Skeletal muscle cell (primary cell): ENCODE results near the gene P2RX5.
"Not testable (repeated sequence)": the region's sequence is repeated elsewhere in the genome, so short reads cannot be mapped to it uniquely, and the experiment has no call there.

Source experiments
- DNase-seq: peaks from one replicate; pipeline ENCODE4 v3.0.0-alpha.2; 2010; ENCODE audit warnings: low read depth
- H3K4me3 ChIP-seq: 2 replicates; pipeline ENCODE4 v1.5.1; 2011; ENCODE audit warnings: low read depth, mild to moderate bottlenecking, control low read depth, low read length, moderate library complexity

Gene P2RX5, protein sequence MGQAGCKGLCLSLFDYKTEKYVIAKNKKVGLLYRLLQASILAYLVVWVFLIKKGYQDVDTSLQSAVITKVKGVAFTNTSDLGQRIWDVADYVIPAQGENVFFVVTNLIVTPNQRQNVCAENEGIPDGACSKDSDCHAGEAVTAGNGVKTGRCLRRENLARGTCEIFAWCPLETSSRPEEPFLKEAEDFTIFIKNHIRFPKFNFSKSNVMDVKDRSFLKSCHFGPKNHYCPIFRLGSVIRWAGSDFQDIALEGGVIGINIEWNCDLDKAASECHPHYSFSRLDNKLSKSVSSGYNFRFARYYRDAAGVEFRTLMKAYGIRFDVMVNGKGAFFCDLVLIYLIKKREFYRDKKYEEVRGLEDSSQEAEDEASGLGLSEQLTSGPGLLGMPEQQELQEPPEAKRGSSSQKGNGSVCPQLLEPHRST

DNA sequence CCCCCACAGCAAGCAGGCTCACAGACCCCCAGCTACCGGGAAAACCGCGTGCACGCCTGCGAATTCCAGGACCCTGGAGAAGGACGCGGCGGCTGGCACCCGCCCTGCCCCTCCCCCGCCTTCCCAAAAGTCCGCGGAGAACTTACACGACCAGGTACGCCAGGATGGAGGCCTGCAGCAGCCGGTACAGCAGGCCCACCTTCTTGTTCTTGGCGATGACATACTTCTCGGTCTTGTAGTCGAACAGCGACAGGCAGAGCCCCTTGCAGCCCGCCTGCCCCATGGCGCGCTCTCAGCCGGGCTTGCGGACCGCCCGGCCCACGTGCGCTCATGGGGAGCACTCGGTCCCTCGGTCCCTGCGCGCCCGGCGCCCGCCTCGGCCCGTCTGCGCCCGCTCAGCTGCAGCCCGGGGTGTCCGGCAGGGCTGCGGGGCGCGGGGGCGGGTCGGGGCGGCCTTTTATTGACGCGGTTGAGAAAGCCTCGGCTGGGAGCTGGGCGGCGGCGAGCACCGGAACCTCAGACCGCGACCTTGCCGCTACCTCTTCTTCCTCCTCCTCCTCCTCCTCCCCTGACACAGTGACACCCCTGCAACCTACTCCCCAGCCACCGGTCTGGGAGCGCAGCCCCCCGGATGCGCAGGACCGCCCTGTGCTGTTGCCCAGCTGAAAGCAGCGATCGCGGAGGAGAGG is at the start of gene P2RX5:
Gene P2RX5, minus strand, starts transcription at position 433 of the 689 bp plus-strand sequence. Its CDS starts 150 bp downstream, at position 283.
- peak within 1 kb of the TSS; percentile 54 for H3K4me3 ChIP-seq
- DNase-seq: no peak

DNA sequence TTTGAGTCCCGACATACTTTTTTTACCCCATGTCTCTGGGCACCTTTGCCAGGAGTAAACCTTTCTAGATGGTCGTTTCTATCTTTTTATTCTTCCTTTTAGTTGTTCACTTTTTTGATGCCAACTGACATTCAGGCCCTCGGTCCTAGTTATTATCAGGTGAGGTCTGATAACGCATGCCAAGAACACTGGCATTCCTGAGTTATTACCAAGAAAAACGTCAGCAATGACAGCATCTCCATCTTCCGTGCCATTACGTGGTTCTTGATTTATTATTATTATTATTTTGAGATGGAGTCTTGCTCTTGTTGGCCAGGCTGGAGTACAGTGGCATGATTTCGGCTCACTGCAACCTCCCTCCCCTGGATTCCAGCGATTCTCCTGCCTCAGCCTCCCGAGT is 49.1 kb upstream of the P2RX5 start:
- no peak overlapping the region for H3K4me3 ChIP-seq
- DNase-seq: no peak

DNA sequence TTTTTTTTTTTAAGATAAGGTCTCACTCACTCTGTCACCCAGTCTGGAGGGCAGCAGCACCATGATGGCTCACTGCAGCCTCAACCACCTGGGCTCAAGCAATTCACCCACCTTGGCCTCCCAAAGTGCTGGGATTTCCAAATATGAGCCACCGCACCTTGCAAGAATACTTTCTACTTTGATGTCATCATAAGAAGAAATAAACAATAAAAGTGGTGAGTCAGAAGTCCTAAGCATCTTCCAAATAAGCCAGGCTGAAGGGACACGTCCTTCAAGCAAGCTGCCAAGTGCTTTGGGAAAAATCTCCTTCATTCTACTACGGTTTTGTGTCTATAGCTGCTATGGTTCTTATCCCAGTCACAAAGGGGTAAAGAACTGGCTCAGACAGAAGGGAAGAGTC is 48.1 kb upstream of the P2RX5 start:
- DNase-seq: no peak
- H3K4me3 ChIP-seq: no peak overlapping the region

DNA sequence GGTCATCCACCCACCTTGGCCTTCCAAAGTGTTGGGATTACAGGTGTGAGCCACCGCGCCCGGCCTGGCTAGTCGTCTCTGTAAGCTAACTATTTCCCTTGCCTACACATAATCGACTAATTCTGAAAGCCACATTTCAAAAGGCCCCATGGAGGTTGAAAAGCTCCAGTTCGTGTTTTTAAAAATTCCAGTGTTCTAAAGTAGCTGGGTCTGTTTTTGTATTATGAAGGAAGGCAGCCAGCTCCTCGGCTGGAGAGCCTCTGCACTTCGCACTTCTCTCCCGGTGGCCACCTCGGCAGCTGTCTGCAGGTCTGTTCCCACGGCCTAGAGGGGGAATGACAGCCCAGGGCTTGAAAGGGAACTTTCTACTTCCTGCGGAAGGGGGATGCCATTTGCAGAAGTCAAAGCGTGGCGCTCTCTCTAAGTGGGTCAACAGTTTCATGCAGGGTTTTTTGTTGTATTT is 44.7 kb upstream of the P2RX5 start:
- H3K4me3 ChIP-seq: no peak overlapping the region
- DNase-seq: no peak

DNA sequence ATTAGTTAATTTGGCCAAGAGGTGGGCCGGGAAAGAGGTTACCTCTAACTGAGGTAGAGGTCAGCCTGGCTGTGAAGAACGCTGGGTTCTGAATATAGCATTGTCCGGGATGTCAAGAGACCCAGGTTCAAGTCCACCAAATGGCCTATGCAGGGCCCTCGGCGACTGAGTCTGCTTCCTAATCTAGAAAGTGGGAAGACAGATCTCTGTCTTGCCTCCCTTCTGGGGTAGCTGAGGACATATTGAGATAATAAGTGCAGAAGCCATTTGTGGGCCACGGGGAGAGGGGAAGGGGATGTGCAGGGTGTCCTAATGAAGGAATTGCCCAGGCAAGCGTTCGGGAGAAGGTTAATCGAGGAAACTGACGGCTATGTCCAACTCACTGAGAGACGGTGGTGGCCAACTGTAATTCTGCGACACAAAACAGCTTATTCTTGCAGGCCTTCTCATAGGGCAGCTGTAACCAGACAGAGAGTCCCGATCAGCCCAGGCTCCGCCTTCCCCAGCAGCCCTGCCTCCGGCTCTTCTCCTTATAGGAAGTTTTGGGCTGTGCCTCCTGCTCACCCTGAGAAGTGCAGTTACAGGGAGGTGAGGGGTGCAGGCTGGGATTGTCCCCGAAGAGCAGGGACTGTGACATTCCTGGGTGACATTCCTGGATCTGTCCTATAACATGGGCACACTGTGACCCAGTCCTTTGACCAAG is 43.6 kb upstream of the P2RX5 start:
- H3K4me3 ChIP-seq: no peak overlapping the region
- no peak for DNase-seq

DNA sequence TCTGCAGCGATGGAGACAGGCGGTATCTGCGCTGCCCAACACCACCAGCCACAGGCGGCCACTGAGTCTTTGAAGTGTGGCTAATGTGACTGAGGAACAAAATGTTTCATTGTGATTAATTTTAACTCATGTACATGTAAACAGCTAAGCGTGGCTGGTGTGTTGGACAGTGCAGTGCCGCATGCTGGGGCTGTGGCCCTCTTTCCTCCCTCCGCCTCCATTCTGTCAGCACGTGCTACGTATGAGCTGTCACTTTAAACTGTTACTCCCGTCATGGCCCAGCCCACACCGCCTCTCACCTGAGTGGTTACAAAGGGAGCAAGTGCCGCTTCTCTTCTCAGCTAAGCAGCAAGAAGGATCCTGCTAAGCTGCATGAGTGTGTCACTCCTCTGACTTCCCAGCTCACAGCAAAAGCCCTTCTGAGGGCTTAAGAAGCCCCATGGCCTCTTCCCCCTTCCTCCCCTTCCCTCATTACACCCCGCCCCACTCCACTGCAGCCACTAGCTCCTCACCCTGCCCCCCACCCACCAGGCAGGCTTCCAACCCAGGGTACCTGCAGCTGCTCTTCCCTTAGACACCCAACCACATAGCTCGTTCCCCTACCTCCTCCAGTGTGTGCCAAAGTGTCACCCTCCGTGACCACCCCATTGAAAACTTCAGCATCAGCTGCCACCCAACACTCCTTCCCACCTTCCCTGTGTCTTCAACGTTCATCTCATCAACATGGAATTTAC is 42.8 kb upstream of the P2RX5 start:
- no peak for DNase-seq
- no peak overlapping the region for H3K4me3 ChIP-seq

DNA sequence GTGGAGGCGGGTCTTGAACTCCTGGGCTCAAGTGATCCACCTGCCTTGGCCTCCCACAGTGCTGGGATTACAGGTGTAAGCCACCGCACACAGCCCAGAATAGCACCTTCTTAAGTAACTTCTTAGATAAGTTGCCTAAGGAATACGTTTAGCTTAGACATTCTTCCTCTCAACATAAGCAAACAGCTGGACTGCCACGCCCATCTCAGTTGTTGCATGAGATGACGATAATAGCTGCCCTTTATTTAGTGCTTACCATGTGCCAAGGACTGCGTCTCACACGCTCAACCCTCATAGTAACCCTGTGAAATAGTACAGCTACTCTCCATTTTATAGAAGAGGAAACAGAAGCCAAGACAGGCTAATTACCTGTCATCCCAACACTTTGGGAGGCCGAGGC is 39.6 kb upstream of the P2RX5 start:
- DNase-seq: no peak
- no peak overlapping the region for H3K4me3 ChIP-seq

DNA sequence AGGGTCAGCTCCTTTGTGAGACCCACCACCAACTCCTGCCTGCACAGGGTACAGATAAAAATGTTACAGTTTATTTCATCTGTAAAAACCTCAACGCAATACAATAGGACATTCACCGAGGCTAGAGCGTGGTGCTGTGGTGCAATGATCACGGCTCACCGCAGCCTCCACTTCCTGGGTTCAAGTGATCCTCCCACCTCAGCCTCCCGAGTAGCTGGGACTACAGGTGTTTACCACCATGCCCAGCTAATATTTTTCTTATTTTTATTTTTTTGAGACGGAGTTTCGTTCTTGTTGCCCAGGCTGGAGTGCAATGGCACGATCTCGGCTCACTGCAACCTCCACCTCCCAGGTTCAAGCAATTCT is 38.9 kb upstream of the P2RX5 start:
- not testable (repeated sequence) for DNase-seq

DNA sequence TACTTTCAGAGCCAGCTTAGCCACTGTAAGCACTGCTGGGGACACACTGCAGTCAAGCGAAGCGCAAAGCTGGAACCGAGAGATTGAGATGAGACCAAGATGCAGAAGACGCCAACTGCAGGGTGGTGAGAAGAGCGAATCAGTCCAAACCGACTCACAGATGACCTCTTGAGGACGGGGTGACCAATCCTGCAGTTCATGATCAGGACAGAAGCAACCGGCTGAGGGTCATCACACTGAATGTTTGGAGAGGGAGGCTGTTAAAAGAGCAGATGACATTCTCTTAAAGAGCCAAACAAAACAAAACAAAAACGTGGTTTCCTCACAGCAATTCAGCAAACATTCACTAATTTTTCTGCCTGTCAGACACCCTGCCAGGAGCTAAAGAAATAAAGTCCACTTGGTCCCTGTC is 36.3 kb upstream of the P2RX5 start:
- no peak for DNase-seq

More for the DNA sequence above, 38.9 kb upstream of the P2RX5 start:
- H3K4me3 ChIP-seq: not testable (repeated sequence)

DNA sequence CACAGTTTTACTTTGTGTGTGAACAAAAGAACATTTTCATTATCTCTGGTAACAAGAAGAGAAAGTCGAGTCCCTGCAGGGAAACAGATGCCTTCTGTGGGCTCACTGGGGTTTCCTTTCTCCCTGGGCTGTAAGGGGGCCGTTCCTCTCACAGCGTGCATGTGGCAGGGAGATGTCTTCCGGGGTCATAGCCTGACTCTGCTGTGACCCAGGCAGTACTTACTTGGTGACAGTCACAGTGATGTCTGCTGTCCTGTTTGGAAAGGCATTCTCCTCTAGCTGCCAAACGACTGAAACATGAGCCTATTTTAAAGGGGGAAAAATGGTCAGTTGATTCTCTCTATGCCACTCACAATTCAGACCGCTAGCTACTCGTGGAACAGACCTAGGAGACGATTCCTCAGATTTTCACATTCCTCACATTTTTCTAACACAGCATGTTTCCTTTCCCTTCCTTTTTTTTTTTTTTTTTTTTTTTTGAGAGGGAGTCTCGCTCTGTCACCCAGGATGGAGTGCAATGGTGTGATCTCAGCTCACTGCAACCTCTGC is 35.0 kb upstream of the P2RX5 start:
- no peak overlapping the region for H3K4me3 ChIP-seq

More for the DNA sequence above, 36.3 kb upstream of the P2RX5 start:
- no peak overlapping the region for H3K4me3 ChIP-seq

DNA sequence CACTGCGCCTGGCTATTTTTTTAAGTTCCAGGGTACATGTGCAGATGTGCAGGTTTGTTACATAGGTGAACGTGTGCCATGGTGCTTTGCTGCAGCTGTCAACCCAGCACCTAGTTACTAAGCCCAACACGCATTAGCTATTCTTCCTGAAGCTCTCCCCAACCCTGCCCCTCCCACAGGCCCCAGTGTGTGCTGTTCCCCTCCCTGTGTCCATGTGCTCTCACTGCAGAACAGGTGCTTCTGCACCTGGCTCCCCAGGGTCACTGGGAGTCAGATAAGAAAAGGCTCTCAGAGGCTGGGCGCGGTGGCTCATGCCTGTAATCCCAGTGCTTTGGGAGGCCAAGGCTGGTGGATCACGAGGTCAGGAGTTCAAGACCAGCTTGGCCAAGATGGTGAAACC is 33.9 kb upstream of the P2RX5 start:
- DNase-seq: no peak
- no peak overlapping the region for H3K4me3 ChIP-seq

More for the DNA sequence above, 35.0 kb upstream of the P2RX5 start:
- no peak for DNase-seq

DNA sequence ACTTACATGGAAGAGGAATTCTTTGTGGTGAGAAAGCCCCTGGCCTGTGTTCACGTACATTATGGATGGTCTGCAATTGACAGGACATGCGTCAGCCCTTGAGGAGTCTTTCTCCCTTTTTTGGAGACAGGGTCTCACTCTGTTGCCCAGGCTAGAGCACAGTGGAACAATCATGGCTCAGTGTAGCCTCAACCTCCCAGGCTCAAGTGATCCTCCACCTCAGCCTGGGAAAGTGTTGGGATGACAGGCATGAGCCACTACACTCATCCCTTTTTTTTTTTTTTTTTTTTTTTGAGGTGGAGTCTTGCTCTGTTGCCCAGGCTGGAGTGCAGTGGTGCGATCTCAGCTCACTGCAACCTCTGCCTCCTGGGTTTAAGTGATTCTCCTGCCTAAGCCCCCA is 32.1 kb upstream of the P2RX5 start:
- not testable (repeated sequence) for H3K4me3 ChIP-seq, DNase-seq

DNA sequence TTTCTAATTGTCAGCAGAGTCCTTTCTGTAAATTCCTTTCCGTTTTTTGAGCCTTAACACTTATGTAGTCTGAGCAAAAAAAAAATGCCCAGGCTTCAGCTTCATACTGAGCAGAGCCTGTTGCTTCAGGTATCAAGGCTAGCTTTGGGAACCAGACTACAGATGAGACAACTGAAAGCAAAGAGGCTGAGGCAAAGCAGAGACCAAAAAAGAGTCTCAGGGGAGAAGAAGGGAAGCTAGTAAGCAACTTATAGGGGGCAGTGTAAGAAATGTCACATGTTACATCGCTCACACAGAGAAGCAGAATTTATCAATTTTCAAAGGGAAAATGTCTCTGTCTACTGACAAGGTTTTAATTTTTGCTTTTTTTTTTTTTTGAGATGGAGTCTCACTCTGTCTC is 31.1 kb upstream of the P2RX5 start:
- no peak overlapping the region for H3K4me3 ChIP-seq
- DNase-seq: no peak

DNA sequence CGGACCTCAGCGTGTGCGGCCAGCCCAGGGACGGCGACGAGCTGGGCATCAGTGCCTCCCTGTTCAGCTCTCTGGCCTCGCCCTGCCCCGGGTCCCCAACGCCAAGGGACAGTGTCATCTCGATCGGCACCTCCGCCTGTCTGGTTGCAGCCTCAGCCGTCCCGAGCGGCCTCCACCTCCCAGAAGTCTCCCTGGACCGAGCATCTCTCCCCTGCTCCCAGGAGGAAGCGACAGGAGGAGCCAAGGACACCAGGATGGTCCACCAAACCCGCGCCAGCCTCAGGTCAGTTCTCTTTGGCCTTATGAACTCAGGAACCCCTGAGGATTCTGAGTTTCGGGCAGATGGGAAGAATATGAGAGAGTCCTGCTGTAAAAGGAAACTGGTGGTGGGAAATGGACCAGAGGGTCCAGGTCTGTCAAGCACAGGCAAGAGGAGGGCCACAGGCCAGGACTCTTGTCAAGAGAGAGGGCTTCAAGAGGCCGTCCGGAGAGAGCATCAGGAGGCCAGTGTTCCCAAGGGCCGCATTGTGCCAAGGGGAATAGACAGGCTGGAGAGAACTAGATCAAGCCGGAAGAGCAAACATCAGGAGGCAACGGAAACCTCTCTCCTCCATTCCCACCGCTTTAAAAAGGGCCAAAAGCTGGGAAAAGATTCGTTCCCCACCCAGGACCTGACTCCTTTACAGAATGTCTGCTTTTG is 28.6 kb upstream of the P2RX5 start:
- peak overlapping the region; percentile 74 for H3K4me3 ChIP-seq
- no peak for DNase-seq

DNA sequence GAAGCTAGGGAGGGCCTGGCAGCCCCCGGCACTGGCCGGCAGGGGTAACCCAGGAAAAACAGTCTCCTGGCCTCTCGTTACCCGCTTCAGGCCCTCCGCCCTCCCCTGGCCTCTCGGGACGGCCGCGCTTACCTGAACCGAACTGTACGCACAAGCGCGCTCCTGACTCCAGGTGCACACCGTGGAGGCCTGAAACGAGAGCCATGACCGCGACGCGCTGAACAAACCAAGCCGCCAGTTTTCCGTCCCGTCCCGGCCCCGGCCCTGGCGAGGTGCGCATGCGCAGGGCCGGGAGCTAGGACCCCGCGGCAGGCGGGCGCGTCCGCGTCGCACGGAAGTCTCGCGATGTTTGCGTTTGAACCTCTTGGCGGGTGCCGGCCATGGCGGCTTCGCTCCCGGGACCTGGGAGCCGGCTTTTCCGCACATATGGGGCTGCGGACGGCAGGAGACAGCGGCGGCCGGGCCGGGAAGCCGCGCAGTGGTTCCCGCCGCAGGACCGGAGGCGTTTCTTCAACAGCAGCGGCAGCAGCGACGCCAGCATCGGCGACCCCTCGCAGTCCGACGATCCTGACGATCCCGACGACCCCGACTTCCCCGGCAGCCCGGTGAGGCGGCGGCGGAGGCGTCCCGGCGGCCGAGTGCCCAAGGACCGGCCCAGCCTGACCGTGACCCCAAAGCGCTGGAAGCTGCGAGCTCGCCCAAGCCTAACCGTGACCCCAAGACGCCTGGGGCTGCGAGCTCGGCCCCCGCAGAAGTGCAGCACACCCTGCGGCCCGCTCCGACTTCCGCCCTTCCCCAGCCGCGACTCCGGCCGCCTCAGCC is 27.8 kb upstream of the P2RX5 start, which contains the start of gene HASPIN:
Gene HASPIN, plus strand, starts transcription at position 348 of the 822 bp plus-strand sequence. Its CDS starts 33 bp downstream, at position 381.
- DNase-seq: peak; percentile 51
- peak within 1 kb of the TSS; percentile 74 for H3K4me3 ChIP-seq

DNA sequence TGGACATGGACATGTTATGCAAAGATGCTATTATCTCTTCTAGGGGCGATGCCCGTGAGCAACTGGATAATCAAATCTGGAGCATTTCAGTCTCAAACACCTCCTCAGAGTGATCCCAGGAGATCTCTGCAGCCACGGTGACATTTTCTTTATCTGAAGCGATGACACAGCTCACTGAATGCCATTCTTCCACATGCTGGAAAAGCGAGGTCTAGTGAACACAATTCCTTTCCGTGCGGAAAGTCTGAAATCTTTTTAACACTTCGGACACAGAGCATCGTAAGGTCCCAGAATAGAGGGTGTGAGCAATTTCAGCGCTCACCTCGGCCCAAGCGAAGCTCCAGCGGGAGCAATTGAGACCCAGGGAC is 27.2 kb upstream of the P2RX5 start:
- no peak for DNase-seq
- peak overlapping the region; percentile 74 for H3K4me3 ChIP-seq

DNA sequence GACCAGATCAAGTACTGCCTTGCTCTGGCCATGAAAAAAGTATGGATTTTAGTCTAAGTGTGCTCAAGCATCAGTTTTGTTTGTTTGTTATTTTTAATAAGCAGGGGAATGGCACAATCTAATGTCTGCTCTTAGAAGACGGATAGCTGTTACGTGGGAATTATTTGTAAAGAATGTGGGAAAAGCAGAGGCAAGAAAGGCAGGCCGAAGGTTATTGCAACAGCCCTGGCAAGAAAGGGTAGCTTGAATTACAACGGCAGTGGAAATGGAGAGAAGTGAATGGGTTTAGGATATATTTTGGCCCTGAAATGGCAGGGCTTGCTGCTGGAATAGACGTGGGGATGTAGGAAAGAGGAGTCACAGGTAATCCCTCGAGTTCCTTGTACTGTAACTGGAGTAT is 26.8 kb upstream of the P2RX5 start:
- DNase-seq: no peak

DNA sequence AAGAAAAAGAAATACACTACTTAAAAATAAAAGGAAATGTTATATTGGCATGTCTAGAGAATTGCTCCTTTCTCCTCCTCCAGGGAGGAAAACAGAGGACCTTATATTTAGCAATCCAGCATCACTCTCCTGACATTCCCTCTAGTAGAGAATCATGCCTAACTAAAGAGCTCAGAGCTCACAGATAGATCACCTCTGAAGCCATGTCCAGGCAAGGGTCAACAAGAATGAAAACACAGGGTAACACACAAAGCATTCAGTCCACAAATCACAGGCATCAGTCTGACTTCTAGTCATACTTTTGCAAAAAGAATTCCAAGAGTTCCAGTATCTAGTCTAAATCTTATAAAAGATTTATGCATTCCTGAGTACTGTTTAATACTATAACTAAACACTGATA is 23.3 kb upstream of the P2RX5 start:
- no peak overlapping the region for H3K4me3 ChIP-seq
- no peak for DNase-seq

More for the DNA sequence above, 26.8 kb upstream of the P2RX5 start:
- peak overlapping the region; percentile 74 for H3K4me3 ChIP-seq
